ENCODE results near the gene ZRANB3. TPM values are rescaled to one million over a fixed set of nuclear protein-coding genes. Genes with fewer than 3 reads are reported as not detected.
"Not testable (repeated sequence)": the region's sequence is repeated elsewhere in the genome, so short reads cannot be mapped to it uniquely, and the experiment has no call there.

ZRANB3 gene
- polyA plus RNA-seq, 4 donors = 0.81 to 3.6 (median 3.0) TPM; not detected in 1

- H3K27ac ChIP-seq (ENCODE audit: low read depth in 1 of 3, low read length in 2 of 3); H3K36me3 ChIP-seq (ENCODE audit: control insufficient read depth in 3 of 3, insufficient read depth in 2 of 3, low read depth in 1 of 3, low read length in 3 of 3); H3K9me3 ChIP-seq (ENCODE audit: control insufficient read depth in 2 of 2, insufficient read depth in 1 of 2, low read depth in 1 of 2, low read length in 1 of 2); DNase-seq; FAIRE-seq; H3K27me3 ChIP-seq (ENCODE audit: control insufficient read depth in 3 of 3, insufficient read depth in 3 of 3, low read length in 3 of 3); H3K4me3 ChIP-seq (ENCODE audit: low read depth in 1 of 3, low read length in 3 of 3); H3K4me1 ChIP-seq (ENCODE audit: control insufficient read depth in 3 of 3, insufficient read depth in 2 of 3, low read depth in 1 of 3, low read length in 2 of 3): not testable (repeated sequence)
- 97% methylated on average over 6 of the region's 6 CpGs for WGBS, 3 donors
Measured at GRCh38 chr2:135435155-135435554, 95.9 kb downstream of the ZRANB3 start.

GRCh38 chr2:135424849-135425248, 106.2 kb downstream of the ZRANB3 start:
- WGBS, 3 donors = 89 to 96% (median 94%) methylated on average over 1 of the region's 1 CpG
- H3K27ac ChIP-seq (ENCODE audit: low read depth in 1 of 3, low read length in 2 of 3) = no peak overlapping the region
- no peak for DNase-seq
- H3K9me3 ChIP-seq (ENCODE audit: control insufficient read depth in 2 of 2, insufficient read depth in 1 of 2, low read depth in 1 of 2, low read length in 1 of 2) = peaks cover 0 to 7% of the 10 kb centered on the region in 2 donors
- no peak overlapping the region for H3K4me3 ChIP-seq (ENCODE audit: low read depth in 1 of 3, low read length in 3 of 3)
- FAIRE-seq = no peak
- H3K27me3 ChIP-seq (ENCODE audit: control insufficient read depth in 3 of 3, insufficient read depth in 3 of 3, low read length in 3 of 3) = no peaks in the 10 kb centered on the region
- no peaks in the 10 kb centered on the region for H3K4me1 ChIP-seq (ENCODE audit: control insufficient read depth in 3 of 3, insufficient read depth in 2 of 3, low read depth in 1 of 3, low read length in 2 of 3)
- no peaks in the 10 kb centered on the region for H3K36me3 ChIP-seq (ENCODE audit: control insufficient read depth in 3 of 3, insufficient read depth in 2 of 3, low read depth in 1 of 3, low read length in 3 of 3)

GRCh38 chr2:135422898-135423297, 108.1 kb downstream of the ZRANB3 start:
- peaks cover 0 to 3% of the 10 kb centered on the region in 2 donors for H3K9me3 ChIP-seq (ENCODE audit: control insufficient read depth in 2 of 2, insufficient read depth in 1 of 2, low read depth in 1 of 2, low read length in 1 of 2)
- no peak for DNase-seq
- H3K4me3 ChIP-seq (ENCODE audit: low read depth in 1 of 3, low read length in 3 of 3) = no peak overlapping the region
- no peaks in the 10 kb centered on the region for H3K27me3 ChIP-seq (ENCODE audit: control insufficient read depth in 3 of 3, insufficient read depth in 3 of 3, low read length in 3 of 3)
- WGBS, 3 donors = 97 to 100% (median 99%) methylated on average over 3 of the region's 3 CpGs
- H3K36me3 ChIP-seq (ENCODE audit: control insufficient read depth in 3 of 3, insufficient read depth in 2 of 3, low read depth in 1 of 3, low read length in 3 of 3) = no peaks in the 10 kb centered on the region
- no peak overlapping the region for H3K27ac ChIP-seq (ENCODE audit: low read depth in 1 of 3, low read length in 2 of 3)
- no peaks in the 10 kb centered on the region for H3K4me1 ChIP-seq (ENCODE audit: control insufficient read depth in 3 of 3, insufficient read depth in 2 of 3, low read depth in 1 of 3, low read length in 2 of 3)
- no peak for FAIRE-seq

GRCh38 chr2:135411646-135412045, 119.4 kb downstream of the ZRANB3 start:
- Histone ChIP-seq H3K9me3 (ENCODE audit: control insufficient read depth in 2 of 2, insufficient read depth in 1 of 2, low read depth in 1 of 2, low read length in 1 of 2) (peaks cover 0 to 10% of the 10 kb centered on the region in 2 donors), H3K4me3 (ENCODE audit: low read depth in 1 of 3, low read length in 3 of 3) (no peak overlapping the region), H3K27me3 (ENCODE audit: control insufficient read depth in 3 of 3, insufficient read depth in 3 of 3, low read length in 3 of 3) (no peaks in the 10 kb centered on the region), H3K36me3 (ENCODE audit: control insufficient read depth in 3 of 3, insufficient read depth in 2 of 3, low read depth in 1 of 3, low read length in 3 of 3) (no peaks in the 10 kb centered on the region), H3K27ac (ENCODE audit: low read depth in 1 of 3, low read length in 2 of 3) (no peak overlapping the region), H3K4me1 (ENCODE audit: control insufficient read depth in 3 of 3, insufficient read depth in 2 of 3, low read depth in 1 of 3, low read length in 2 of 3) (no peaks in the 10 kb centered on the region)
- FAIRE-seq (no peak), DNase-seq (no peak)
- 96 to 99% (median 97%) methylated on average over 3 of the region's 3 CpGs for WGBS, 3 donors

- H3K9me3 ChIP-seq (ENCODE audit: control insufficient read depth in 2 of 2, insufficient read depth in 1 of 2, low read depth in 1 of 2, low read length in 1 of 2) = peaks cover 0 to 10% of the 10 kb centered on the region in 2 donors
- no peaks in the 10 kb centered on the region for H3K36me3 ChIP-seq (ENCODE audit: control insufficient read depth in 3 of 3, insufficient read depth in 2 of 3, low read depth in 1 of 3, low read length in 3 of 3)
- H3K4me3 ChIP-seq (ENCODE audit: low read depth in 1 of 3, low read length in 3 of 3) = no peak overlapping the region
- 87 to 93% (median 92%) methylated on average over 5 of the region's 5 CpGs for WGBS, 3 donors
- FAIRE-seq (no peak), DNase-seq (no peak)
- no peaks in the 10 kb centered on the region for H3K4me1 ChIP-seq (ENCODE audit: control insufficient read depth in 3 of 3, insufficient read depth in 2 of 3, low read depth in 1 of 3, low read length in 2 of 3)
- H3K27ac ChIP-seq (ENCODE audit: low read depth in 1 of 3, low read length in 2 of 3) = no peak overlapping the region
- no peaks in the 10 kb centered on the region for H3K27me3 ChIP-seq (ENCODE audit: control insufficient read depth in 3 of 3, insufficient read depth in 3 of 3, low read length in 3 of 3)
Measured at GRCh38 chr2:135409436-135409835, 121.6 kb downstream of the ZRANB3 start.

- 87 to 89% (median 88%) methylated on average over 1 of the region's 1 CpG for WGBS, 3 donors
- not testable (repeated sequence) for FAIRE-seq; H3K36me3 ChIP-seq (ENCODE audit: control insufficient read depth in 3 of 3, insufficient read depth in 2 of 3, low read depth in 1 of 3, low read length in 3 of 3); H3K4me1 ChIP-seq (ENCODE audit: control insufficient read depth in 3 of 3, insufficient read depth in 2 of 3, low read depth in 1 of 3, low read length in 2 of 3); H3K27ac ChIP-seq (ENCODE audit: low read depth in 1 of 3, low read length in 2 of 3); H3K9me3 ChIP-seq (ENCODE audit: control insufficient read depth in 2 of 2, insufficient read depth in 1 of 2, low read depth in 1 of 2, low read length in 1 of 2); H3K27me3 ChIP-seq (ENCODE audit: control insufficient read depth in 3 of 3, insufficient read depth in 3 of 3, low read length in 3 of 3); DNase-seq; H3K4me3 ChIP-seq (ENCODE audit: low read depth in 1 of 3, low read length in 3 of 3)
Measured at GRCh38 chr2:135396259-135396658, 134.8 kb downstream of the ZRANB3 start.

GRCh38 chr2:135386993-135387392, 144.0 kb downstream of the ZRANB3 start:
- Histone ChIP-seq H3K36me3 (ENCODE audit: control insufficient read depth in 3 of 3, insufficient read depth in 2 of 3, low read depth in 1 of 3, low read length in 3 of 3) (no peaks in the 10 kb centered on the region), H3K27ac (ENCODE audit: low read depth in 1 of 3, low read length in 2 of 3) (no peak overlapping the region), H3K4me3 (ENCODE audit: low read depth in 1 of 3, low read length in 3 of 3) (no peak overlapping the region), H3K4me1 (ENCODE audit: control insufficient read depth in 3 of 3, insufficient read depth in 2 of 3, low read depth in 1 of 3, low read length in 2 of 3) (no peaks in the 10 kb centered on the region), H3K9me3 (ENCODE audit: control insufficient read depth in 2 of 2, insufficient read depth in 1 of 2, low read depth in 1 of 2, low read length in 1 of 2) (no peaks in the 10 kb centered on the region), H3K27me3 (ENCODE audit: control insufficient read depth in 3 of 3, insufficient read depth in 3 of 3, low read length in 3 of 3) (no peaks in the 10 kb centered on the region)
- FAIRE-seq (no peak), DNase-seq (no peak)
- WGBS, 3 donors = 92 to 94% (median 93%) methylated on average over 2 of the region's 2 CpGs

DNA sequence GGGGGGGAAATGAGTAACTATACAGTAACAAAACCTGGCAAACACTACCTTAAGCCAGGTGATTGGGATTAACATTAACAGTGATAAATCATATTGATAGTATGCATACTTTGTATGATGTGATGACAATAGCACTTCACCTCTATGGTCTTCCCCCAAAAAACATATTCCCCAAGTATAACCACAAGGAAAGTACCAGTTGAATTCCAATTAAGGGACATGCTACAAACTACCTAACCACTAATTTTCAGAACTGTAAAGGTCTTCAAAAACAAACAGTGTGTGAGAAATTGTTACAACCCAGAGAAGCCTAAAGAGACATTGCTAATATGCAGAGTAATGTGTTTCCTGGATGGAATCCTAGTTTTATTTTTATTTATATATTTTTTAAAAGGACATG, 152.4 kb downstream of the ZRANB3 start:
- no peak for FAIRE-seq

GRCh38 chr2:135373702-135374101, 157.3 kb downstream of the ZRANB3 start:
- WGBS, 3 donors = 77 to 100% (median 88%) methylated on average over 3 to 4 of the region's 4 CpGs

More for the DNA sequence above, 152.4 kb downstream of the ZRANB3 start:
- no peak overlapping the region for H3K27ac ChIP-seq (ENCODE audit: low read depth in 1 of 3, low read length in 2 of 3)
- H3K4me1 ChIP-seq (ENCODE audit: control insufficient read depth in 3 of 3, insufficient read depth in 2 of 3, low read depth in 1 of 3, low read length in 2 of 3) = no peaks in the 10 kb centered on the region
- no peaks in the 10 kb centered on the region for H3K27me3 ChIP-seq (ENCODE audit: control insufficient read depth in 3 of 3, insufficient read depth in 3 of 3, low read length in 3 of 3)
- H3K9me3 ChIP-seq (ENCODE audit: control insufficient read depth in 2 of 2, insufficient read depth in 1 of 2, low read depth in 1 of 2, low read length in 1 of 2) = peaks cover 2 to 9% of the 10 kb centered on the region in 2 donors
- peaks cover 0 to 3% (median 0%) of the 10 kb centered on the region in 3 donors for H3K36me3 ChIP-seq (ENCODE audit: control insufficient read depth in 3 of 3, insufficient read depth in 2 of 3, low read depth in 1 of 3, low read length in 3 of 3)
- H3K4me3 ChIP-seq (ENCODE audit: low read depth in 1 of 3, low read length in 3 of 3) = no peak overlapping the region
- DNase-seq = no peak

More at GRCh38 chr2:135373702-135374101, 157.3 kb downstream of the ZRANB3 start:
- FAIRE-seq (no peak), DNase-seq (no peak)
- Histone ChIP-seq H3K27ac (ENCODE audit: low read depth in 1 of 3, low read length in 2 of 3) (no peak overlapping the region), H3K4me1 (ENCODE audit: control insufficient read depth in 3 of 3, insufficient read depth in 2 of 3, low read depth in 1 of 3, low read length in 2 of 3) (no peaks in the 10 kb centered on the region), H3K27me3 (ENCODE audit: control insufficient read depth in 3 of 3, insufficient read depth in 3 of 3, low read length in 3 of 3) (no peaks in the 10 kb centered on the region), H3K4me3 (ENCODE audit: low read depth in 1 of 3, low read length in 3 of 3) (no peak overlapping the region), H3K36me3 (ENCODE audit: control insufficient read depth in 3 of 3, insufficient read depth in 2 of 3, low read depth in 1 of 3, low read length in 3 of 3) (no peaks in the 10 kb centered on the region), H3K9me3 (ENCODE audit: control insufficient read depth in 2 of 2, insufficient read depth in 1 of 2, low read depth in 1 of 2, low read length in 1 of 2) (peaks cover 0 to 8% of the 10 kb centered on the region in 2 donors)
